Measurements from ENCODE around the gene TSPAN33. TPM values are rescaled to one million over a fixed set of nuclear protein-coding genes. Genes with fewer than 3 reads are reported as not detected.
"Not testable (repeated sequence)": the region's sequence is repeated elsewhere in the genome, so short reads cannot be mapped to it uniquely, and the experiment has no call there.

TSPAN33 gene
- polyA plus RNA-seq, 3 donors from 2014 or later: 3.4 to 6.9 (median 6.2) TPM

- no peak overlapping the region for H3K4me3 Mint-ChIP-seq
- no peaks in the 10 kb centered on the region for H3K4me1 Mint-ChIP-seq
- peaks cover 0 to 3% (median 2%) of the 10 kb centered on the region in 3 donors for H3K27me3 Mint-ChIP-seq (ENCODE audit: low read depth in 3 of 3)
- no peak for DNase-seq
- no peaks in the 10 kb centered on the region for H3K9me3 Mint-ChIP-seq
- H3K27ac Mint-ChIP-seq: no peak overlapping the region
- no peaks in the 10 kb centered on the region for H3K36me3 Mint-ChIP-seq
These were observed 68.1 kb downstream of the TSPAN33 start for GRCh38 chr7:129212596-129212995.

DNA sequence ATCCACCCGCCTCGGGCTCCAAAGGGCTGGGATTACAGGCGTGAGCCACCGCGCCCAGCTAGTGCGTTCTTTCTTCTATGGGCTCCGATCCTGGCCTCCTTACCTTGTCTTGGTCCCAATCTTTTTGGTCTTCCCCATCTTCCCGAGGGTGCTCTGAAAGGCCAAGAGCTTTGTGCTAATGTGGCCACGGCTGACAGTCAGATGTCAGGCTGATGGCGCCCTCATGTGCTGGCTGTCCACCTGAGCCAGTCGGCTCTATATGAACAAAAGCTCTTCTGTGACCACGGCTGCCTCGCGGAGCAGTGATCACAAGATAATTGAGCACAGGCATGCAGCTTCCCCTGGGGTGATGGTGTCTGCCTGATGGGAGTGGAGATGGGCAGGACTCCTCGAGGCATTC is 69.3 kb downstream of the TSPAN33 start:
- no peaks in the 10 kb centered on the region for H3K36me3 Mint-ChIP-seq

DNA sequence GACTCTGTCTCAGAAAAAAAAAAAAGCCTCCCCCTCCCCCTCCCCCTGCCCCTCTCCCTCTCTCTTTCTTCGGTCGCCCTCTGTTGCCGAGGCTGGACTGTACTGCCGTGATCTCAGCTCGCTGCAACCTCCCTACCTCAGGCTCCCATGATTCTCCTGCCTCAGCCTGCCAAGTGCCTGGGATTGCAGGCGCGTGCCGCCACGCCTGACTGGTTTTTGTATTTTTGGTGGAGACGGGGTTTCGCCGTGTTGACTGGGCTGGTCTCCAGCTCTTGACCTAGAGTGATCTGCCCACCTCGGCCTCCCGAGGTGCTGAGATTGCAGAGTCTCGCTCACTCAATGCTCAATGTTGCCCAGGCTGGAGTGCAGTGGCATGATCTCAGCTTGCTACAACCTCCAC is 71.2 kb downstream of the TSPAN33 start:
- H3K4me1 Mint-ChIP-seq; H3K27me3 Mint-ChIP-seq (ENCODE audit: low read depth in 3 of 3); H3K36me3 Mint-ChIP-seq; H3K9me3 Mint-ChIP-seq; H3K27ac Mint-ChIP-seq; DNase-seq; H3K4me3 Mint-ChIP-seq: not testable (repeated sequence)

More for the DNA sequence above, 69.3 kb downstream of the TSPAN33 start:
- Mint-ChIP-seq H3K4me3 (no peak overlapping the region), H3K4me1 (peaks cover 0 to 1% of the 10 kb centered on the region in 2 donors), H3K9me3 (no peaks in the 10 kb centered on the region), H3K27ac (no peak overlapping the region), H3K27me3 (ENCODE audit: low read depth in 3 of 3) (peaks cover 0 to 3% (median 2%) of the 10 kb centered on the region in 3 donors)
- DNase-seq: no peak

GRCh38 chr7:129216101-129216715 is 71.7 kb downstream of the TSPAN33 start:
- H3K9me3 Mint-ChIP-seq; H3K4me3 Mint-ChIP-seq; H3K4me1 Mint-ChIP-seq; DNase-seq; H3K27me3 Mint-ChIP-seq (ENCODE audit: low read depth in 3 of 3); H3K27ac Mint-ChIP-seq; H3K36me3 Mint-ChIP-seq: not testable (repeated sequence)

GRCh38 chr7:129216821-129217416 is 72.4 kb downstream of the TSPAN33 start:
- not testable (repeated sequence) for H3K4me1 Mint-ChIP-seq, DNase-seq, H3K4me3 Mint-ChIP-seq

DNA sequence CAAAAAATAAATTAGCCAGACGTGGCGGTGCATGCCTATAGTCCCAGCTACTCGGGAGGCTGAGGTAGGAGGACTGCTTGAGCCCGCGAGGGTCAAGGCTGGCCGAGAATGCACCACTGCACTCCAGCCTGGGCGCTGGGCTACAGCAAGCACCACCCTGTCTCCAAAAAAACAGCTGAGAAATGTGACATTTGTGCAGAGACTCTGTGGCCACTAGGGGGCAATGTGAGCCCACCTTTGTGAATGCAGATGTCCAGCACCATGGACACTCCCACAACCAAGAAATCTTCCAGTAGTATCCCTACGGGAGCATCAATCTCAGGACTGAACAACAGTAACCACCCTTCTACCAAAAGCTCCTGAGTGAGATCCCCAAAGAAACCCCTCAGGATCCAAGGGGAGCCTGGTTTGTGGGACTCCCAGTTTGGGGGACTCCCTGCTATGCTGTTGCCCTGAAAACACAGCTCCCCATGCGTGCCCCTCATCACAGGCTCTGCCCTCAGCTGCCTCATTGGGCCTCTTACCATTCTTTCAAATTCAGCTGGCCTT is 74.1 kb downstream of the TSPAN33 start:
- Mint-ChIP-seq H3K4me3 (no peak overlapping the region), H3K36me3 (no peaks in the 10 kb centered on the region), H3K4me1 (peaks cover 0 to 3% of the 10 kb centered on the region in 2 donors), H3K9me3 (no peaks in the 10 kb centered on the region), H3K27ac (no peak overlapping the region), H3K27me3 (ENCODE audit: low read depth in 3 of 3) (peaks cover 1 to 4% (median 2%) of the 10 kb centered on the region in 3 donors)
- DNase-seq: peak; percentile 76 to 80 (median 78)

More at GRCh38 chr7:129216821-129217416, 72.4 kb downstream of the TSPAN33 start:
- not testable (repeated sequence) for H3K27me3 Mint-ChIP-seq (ENCODE audit: low read depth in 3 of 3); H3K9me3 Mint-ChIP-seq; H3K27ac Mint-ChIP-seq; H3K36me3 Mint-ChIP-seq

DNA sequence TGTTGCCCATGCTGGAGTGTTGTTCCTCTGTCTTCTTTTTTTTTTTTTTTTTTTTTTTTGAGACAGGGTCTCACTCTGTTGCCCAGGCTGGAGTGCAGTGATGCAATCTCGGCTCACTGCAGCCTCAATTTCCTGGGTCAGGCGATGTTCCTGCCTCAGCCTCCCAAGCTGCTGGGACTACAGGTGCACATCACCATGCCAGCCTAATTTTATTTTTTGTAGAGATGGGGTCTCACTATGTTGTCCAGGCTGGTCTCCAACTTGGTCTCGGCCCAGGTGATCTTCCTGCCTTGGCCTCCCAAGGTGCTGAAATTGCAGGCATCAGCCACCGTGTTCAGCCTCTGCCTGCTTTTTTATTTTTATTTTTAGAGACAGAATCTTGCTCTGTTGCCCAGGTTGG is 74.7 kb downstream of the TSPAN33 start:
- not testable (repeated sequence) for H3K4me3 Mint-ChIP-seq; H3K36me3 Mint-ChIP-seq; H3K27me3 Mint-ChIP-seq (ENCODE audit: low read depth in 3 of 3)

More for the DNA sequence above, 74.7 kb downstream of the TSPAN33 start:
- not testable (repeated sequence) for H3K27ac Mint-ChIP-seq, H3K4me1 Mint-ChIP-seq, DNase-seq, H3K9me3 Mint-ChIP-seq

Other genes with a start within 250 kb of the TSPAN33 start
- under 1 TPM in 1 of 3 donors, not detected in 2; 0.16 TPM for gene KCP, start 234.0 kb upstream of the TSPAN33 start, polyA plus RNA-seq
- 10 to 100 TPM; 14.2 to 31.7 (median 25.6) TPM for gene IRF5, start 206.8 kb upstream of the TSPAN33 start, polyA plus RNA-seq
- gene TNPO3, start 89.6 kb upstream of the TSPAN33 start, polyA plus RNA-seq: 10 to 100 TPM; 26.3 to 49.4 (median 41.9) TPM
- not detected for gene SMO, start 43.9 kb downstream of the TSPAN33 start, polyA plus RNA-seq
- gene AHCYL2, start 80.3 kb downstream of the TSPAN33 start, polyA plus RNA-seq: 1 to 10 TPM; 5.7 to 6.8 (median 6.8) TPM